Endothelial cell of umbilical vein (primary cell): Measurements from ENCODE around the gene RAB40B.

Experiments
- EZH2 ChIP-seq: IDR thresholded peaks from 2 replicates; pipeline ENCODE4 v1.6.1; 2012; ENCODE audit warnings: borderline replicate concordance, low read depth, mild to moderate bottlenecking, moderate library complexity, low read length, inconsistent platforms; ENCODE audit not compliant: severe bottlenecking
- JUN ChIP-seq: IDR thresholded peaks from 2 replicates; pipeline ENCODE4 v1.6.1; 2011; ENCODE audit warnings: borderline replicate concordance, low read depth; ENCODE audit not compliant: insufficient read length, insufficient read depth
- POLR2A ChIP-seq: IDR thresholded peaks from 2 replicates; pipeline ENCODE4 v1.6.1; 2012; ENCODE audit warnings: low read depth, mild to moderate bottlenecking, control low read depth, low read length
- TF ChIP-seq, protein P1 (sequence below), 2 donors: IDR thresholded peaks; 1 replicate in 1 of 2; 2 replicates in 1 of 2; pipeline ENCODE4 v1.5.1; 2011; ENCODE audit warnings: low read length in 2 of 2, mild to moderate bottlenecking in 2 of 2, moderate library complexity in 2 of 2, control low read depth in 1 of 2, inconsistent platforms in 1 of 2, low read depth in 1 of 2; ENCODE audit not compliant: insufficient read depth in 1 of 2; ENCODE audit errors: extremely low read depth in 1 of 2
- TF ChIP-seq, protein P2 (sequence below): IDR thresholded peaks from 2 replicates; pipeline ENCODE4 v1.6.1; 2011; ENCODE audit not compliant: insufficient read depth, insufficient read length

DNA sequence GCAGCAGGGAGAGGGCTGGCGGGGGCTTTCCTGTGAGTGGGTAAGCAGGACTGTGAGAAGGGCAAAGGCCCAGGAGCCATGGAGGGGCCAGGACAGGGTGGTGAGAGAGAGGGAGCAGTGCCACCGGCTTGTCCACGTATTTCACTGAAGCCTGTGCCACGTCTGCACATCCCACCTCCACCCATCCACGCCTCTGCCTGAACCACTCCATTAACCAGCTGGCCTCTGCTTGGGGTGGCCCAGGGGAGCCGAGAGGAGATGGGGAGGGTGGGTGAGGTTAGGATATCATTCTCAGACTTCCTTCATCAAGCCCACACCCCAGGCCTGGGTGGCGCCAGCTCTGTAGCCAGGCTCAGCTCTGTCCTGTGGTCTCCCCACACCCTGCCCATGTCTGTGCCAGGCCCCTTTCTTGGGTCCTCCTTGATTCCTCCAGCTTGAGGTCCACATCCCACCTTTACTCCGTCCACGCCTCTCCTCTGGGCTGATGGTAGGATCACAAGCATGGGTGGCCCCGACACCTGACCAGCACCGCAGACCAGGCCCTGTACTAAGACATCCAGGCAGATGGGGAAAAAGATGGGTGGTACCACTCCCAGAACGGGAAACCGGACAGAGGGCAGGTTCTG, 33.7 kb upstream of the RAB40B start:
- TF ChIP-seq, protein P1, sequence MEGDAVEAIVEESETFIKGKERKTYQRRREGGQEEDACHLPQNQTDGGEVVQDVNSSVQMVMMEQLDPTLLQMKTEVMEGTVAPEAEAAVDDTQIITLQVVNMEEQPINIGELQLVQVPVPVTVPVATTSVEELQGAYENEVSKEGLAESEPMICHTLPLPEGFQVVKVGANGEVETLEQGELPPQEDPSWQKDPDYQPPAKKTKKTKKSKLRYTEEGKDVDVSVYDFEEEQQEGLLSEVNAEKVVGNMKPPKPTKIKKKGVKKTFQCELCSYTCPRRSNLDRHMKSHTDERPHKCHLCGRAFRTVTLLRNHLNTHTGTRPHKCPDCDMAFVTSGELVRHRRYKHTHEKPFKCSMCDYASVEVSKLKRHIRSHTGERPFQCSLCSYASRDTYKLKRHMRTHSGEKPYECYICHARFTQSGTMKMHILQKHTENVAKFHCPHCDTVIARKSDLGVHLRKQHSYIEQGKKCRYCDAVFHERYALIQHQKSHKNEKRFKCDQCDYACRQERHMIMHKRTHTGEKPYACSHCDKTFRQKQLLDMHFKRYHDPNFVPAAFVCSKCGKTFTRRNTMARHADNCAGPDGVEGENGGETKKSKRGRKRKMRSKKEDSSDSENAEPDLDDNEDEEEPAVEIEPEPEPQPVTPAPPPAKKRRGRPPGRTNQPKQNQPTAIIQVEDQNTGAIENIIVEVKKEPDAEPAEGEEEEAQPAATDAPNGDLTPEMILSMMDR (IDR thresholded peaks at IDR 0.05; ENCODE audit: extremely low read depth in 1 of 2, insufficient read depth in 1 of 2, low read depth in 1 of 2, low read length in 2 of 2): no peak
- no peak for TF ChIP-seq POLR2A
- TF ChIP-seq EZH2: no peak
- no peak for TF ChIP-seq JUN
- TF ChIP-seq, protein P2, sequence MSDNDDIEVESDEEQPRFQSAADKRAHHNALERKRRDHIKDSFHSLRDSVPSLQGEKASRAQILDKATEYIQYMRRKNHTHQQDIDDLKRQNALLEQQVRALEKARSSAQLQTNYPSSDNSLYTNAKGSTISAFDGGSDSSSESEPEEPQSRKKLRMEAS: no peak
